Measurements from ENCODE around the gene MAP3K12. TPM values are rescaled to one million over a fixed set of nuclear protein-coding genes. Genes with fewer than 3 reads are reported as not detected.
"Not testable (repeated sequence)": the region's sequence is repeated elsewhere in the genome, so short reads cannot be mapped to it uniquely, and the experiment has no call there.

Gene MAP3K12
- total RNA-seq (2021) = 11.6 and 15.9 TPM in 2 replicates
- percentile 48 among the genes with signal in this experiment for Bru-seq, nascent RNA
- percentile 57 among the genes with signal in this experiment for BruChase-seq, experiment 1, labeled RNA remaining after a 2-hour chase
- BruChase-seq, experiment 2, labeled RNA remaining after a 6-hour chase = percentile 57 among the genes with signal in this experiment
- long read RNA-seq, partial matches to known transcripts = 4 of 26 reads
- long read RNA-seq, other reads (novel, unspliced or antisense) = 21 of 26 reads

DNA sequence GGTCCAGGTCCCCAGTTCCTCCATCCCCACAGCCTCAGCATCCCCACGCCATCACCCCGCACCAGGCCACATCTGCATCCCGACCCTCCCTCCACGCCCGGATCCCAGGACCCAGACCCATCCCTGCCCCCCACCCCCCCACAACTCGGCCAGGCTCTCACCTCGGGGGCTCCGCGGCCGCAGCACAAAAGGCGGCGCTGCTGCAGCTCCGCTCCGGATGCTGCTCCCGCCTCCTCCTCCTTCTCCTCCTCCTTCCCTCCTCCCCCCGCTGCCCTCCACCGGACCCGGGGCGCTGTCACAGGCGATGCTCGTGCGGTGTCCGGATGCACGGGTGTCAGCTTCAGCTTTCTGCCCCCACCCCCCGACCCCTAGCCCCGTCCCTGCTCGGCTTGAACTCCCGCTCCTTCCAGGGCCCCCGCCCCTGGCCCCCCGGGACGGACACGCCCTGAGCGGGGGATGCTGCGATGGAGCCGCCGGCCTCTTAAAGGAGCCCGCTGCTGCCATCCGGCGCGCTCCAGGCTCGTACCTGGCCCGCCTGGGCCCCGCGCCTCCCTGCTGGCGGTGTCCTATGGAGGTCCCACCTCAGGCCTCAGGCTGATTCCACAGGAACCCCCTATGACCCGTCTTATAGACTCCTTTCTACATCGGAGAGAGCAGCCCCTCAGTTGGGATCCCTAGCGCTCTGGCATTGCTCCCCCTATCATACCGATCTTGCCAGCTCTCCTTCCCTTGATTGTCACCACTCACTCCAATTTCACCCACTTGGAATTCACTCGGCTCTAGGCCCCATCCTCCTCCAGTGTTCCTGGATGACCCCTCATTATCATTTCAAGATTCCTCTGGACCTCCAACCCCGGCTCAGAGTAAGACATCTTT lies at the start of gene MAP3K12:
TSS of gene MAP3K12 (minus strand) at position 193 of the 876 bp plus-strand sequence. CDS start 12,067 bp downstream, outside the sequence.
- Histone ChIP-seq H3K36me3 (ENCODE audit: insufficient read depth, low read length, poor library complexity, severe bottlenecking) (peaks cover 11% of the 10 kb centered on the region), H3K4me3 (ENCODE audit: low read depth, low read length, poor library complexity, severe bottlenecking) (peak within 1 kb of the TSS; percentile 54), H3K4me1 (ENCODE audit: insufficient read depth, low read length, poor library complexity, severe bottlenecking) (peaks cover 37% of the 10 kb centered on the region), H3K27ac (ENCODE audit: low read depth, low read length, poor library complexity, severe bottlenecking) (peak within 1 kb of the TSS; percentile 98), H3K9me3 (ENCODE audit: low read depth, low read length, poor library complexity, severe bottlenecking) (no peaks in the 10 kb centered on the region), H3K27me3 (replicated peaks; ENCODE audit: insufficient read depth, low read depth, low read length, poor library complexity) (no peaks in the 10 kb centered on the region)
- ChIA-PET POLR2A (ENCODE audit: low non-redundant PET) (no interaction called here), CTCF (no interaction called here)
- no TSS peak for BruUV-seq (replicated peaks)
- TF ChIP-seq, protein P1, sequence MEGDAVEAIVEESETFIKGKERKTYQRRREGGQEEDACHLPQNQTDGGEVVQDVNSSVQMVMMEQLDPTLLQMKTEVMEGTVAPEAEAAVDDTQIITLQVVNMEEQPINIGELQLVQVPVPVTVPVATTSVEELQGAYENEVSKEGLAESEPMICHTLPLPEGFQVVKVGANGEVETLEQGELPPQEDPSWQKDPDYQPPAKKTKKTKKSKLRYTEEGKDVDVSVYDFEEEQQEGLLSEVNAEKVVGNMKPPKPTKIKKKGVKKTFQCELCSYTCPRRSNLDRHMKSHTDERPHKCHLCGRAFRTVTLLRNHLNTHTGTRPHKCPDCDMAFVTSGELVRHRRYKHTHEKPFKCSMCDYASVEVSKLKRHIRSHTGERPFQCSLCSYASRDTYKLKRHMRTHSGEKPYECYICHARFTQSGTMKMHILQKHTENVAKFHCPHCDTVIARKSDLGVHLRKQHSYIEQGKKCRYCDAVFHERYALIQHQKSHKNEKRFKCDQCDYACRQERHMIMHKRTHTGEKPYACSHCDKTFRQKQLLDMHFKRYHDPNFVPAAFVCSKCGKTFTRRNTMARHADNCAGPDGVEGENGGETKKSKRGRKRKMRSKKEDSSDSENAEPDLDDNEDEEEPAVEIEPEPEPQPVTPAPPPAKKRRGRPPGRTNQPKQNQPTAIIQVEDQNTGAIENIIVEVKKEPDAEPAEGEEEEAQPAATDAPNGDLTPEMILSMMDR (conservative IDR thresholded peaks at IDR 0.05; ENCODE audit: low read depth, low read length) = no peak
- no peak for TF ChIP-seq EZH2 (IDR thresholded peaks at IDR 0.05; ENCODE audit: borderline replicate concordance, low read depth, low read length, poor library complexity, severe bottlenecking)
- intact Hi-C loops (cut with micrococcal nuclease; ENCODE audit: unreplicated experiment) = loop anchor here (2.0 to 10.0 kb wide), 2 partner anchors 175 to 775 kb away; no protein-coding TSS in a partner anchor
- peak; percentile 66 for DNase-seq (ENCODE audit: low spot score)

DNA sequence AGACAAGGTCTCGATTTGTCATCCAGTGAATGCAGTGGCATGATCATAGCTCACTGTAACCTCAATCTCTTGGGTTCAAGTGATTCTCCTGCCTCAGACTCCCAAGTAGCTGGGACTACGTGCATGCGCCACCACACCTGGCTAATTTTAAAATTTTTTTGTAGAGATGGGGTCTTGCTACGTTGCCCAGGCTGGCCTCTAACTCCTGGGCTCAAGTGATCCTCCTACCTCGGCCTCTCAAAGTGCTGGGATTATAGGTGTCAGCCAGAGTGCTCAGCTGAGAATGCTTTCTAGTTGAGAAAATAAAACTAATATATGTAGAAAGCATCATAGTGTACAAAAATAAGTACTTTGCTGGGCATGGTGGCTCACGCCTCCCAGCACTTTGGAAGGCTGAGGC lies 49.1 kb upstream of the MAP3K12 start:
- H3K4me1 ChIP-seq (ENCODE audit: insufficient read depth, low read length, poor library complexity, severe bottlenecking) = peaks cover 27% of the 10 kb centered on the region
- H3K4me3 ChIP-seq (ENCODE audit: low read depth, low read length, poor library complexity, severe bottlenecking); CTCF ChIA-PET; intact Hi-C loops (cut with micrococcal nuclease; ENCODE audit: unreplicated experiment); POLR2A ChIA-PET (ENCODE audit: low non-redundant PET); H3K9me3 ChIP-seq (ENCODE audit: low read depth, low read length, poor library complexity, severe bottlenecking); DNase-seq (ENCODE audit: low spot score); H3K27me3 ChIP-seq (replicated peaks; ENCODE audit: insufficient read depth, low read depth, low read length, poor library complexity); BruUV-seq (replicated peaks); H3K36me3 ChIP-seq (ENCODE audit: insufficient read depth, low read length, poor library complexity, severe bottlenecking); H3K27ac ChIP-seq (ENCODE audit: low read depth, low read length, poor library complexity, severe bottlenecking): not testable (repeated sequence)

DNA sequence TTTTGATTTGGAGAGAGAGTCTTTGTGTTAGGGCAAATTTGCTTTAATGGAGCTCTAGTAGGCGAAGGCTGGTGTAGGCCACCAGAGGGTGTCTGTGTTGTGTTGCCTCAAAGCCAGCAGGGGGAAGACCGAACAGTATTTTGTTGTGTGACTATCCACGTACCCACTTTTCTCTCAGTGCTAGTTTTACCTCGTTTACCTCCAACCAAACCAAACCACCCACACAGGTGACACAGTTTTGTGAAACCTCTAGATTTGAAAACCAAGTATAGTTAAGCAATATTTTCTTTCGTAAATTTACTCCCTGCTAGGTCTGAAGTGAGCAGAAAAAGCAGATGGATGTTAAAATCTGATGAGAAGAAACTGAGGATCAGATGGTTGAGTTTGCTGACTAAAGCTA lies 44.3 kb upstream of the MAP3K12 start:
- H3K36me3 ChIP-seq (ENCODE audit: insufficient read depth, low read length, poor library complexity, severe bottlenecking) = peaks cover 24% of the 10 kb centered on the region
- intact Hi-C loops (cut with micrococcal nuclease; ENCODE audit: unreplicated experiment) = loop anchor here (1.0 to 2.0 kb wide), 2 partner anchors 133 to 203 kb away; partner anchors contain the start of gene ATP5MC2
- BruUV-seq (replicated peaks) = no TSS peak
- ChIA-PET CTCF (interaction anchor here (0.5 to 2.2 kb wide), 12 partner anchors 9 to 746 kb away, joined by 3 to 35 read pairs (median 3); partner anchors contain the start of gene ATP5MC2), POLR2A (ENCODE audit: low non-redundant PET) (interaction anchor here (0.6 to 0.9 kb wide), 2 partner anchors 27 to 132 kb away, joined by 3 to 6 read pairs; partner anchors contain the start of gene ATP5MC2)
- H3K27me3 ChIP-seq (replicated peaks; ENCODE audit: insufficient read depth, low read depth, low read length, poor library complexity) = no peaks in the 10 kb centered on the region
- TF ChIP-seq EZH2 (IDR thresholded peaks at IDR 0.05; ENCODE audit: borderline replicate concordance, low read depth, low read length, poor library complexity, severe bottlenecking) = no peak
- TF ChIP-seq, protein P1 (conservative IDR thresholded peaks at IDR 0.05; ENCODE audit: low read depth, low read length) = peak; percentile 93
- peak overlapping the region; percentile 62 for H3K27ac ChIP-seq (ENCODE audit: low read depth, low read length, poor library complexity, severe bottlenecking)
- no peaks in the 10 kb centered on the region for H3K9me3 ChIP-seq (ENCODE audit: low read depth, low read length, poor library complexity, severe bottlenecking)
- H3K4me1 ChIP-seq (ENCODE audit: insufficient read depth, low read length, poor library complexity, severe bottlenecking) = peaks cover 14% of the 10 kb centered on the region
- peak; percentile 83 for DNase-seq (ENCODE audit: low spot score)
- H3K4me3 ChIP-seq (ENCODE audit: low read depth, low read length, poor library complexity, severe bottlenecking) = no peak overlapping the region

Measured in A673 (cell line).